K562 (cell line): ENCODE results near the gene CNPY2. TPM values are rescaled to one million over a fixed set of nuclear protein-coding genes. Genes with fewer than 3 reads are reported as not detected.

Source experiments
- ATAC-seq: fragments of 200-7000 bp; cut with Tn5 transposase; 3 replicates; pipeline ENCODE4 v1.9.1; 2020; ENCODE audit warnings: moderate library complexity
- BruUV-seq: library from RNA; stranded (reverse); fragments of 400-500 nt; replicated peaks from 2 replicates; lab custom pipeline; 2021; lab: Mats Ljungman, UMichigan
- CTCF ChIA-PET: fragments of 300-600 bp; formaldehyde crosslinking; extraction: SDS; loops from one replicate; lab custom pipeline; 2021; ENCODE audit warnings: low intra/inter-chr PET ratio; lab: Yijun Ruan, JAX
- POLR2A ChIA-PET: fragments of 300-600, 350-650 bp; sonication (Branson Sonifier 250); formaldehyde crosslinking; extraction: SDS; loops from one replicate; lab custom pipeline; 2021; ENCODE audit warnings: antibody characterized with exemption, inconsistent platforms; lab: Yijun Ruan, JAX
- DNase-seq, 4 experiments: peaks; one replicate each; pipeline versions ENCODE4 v3.0.0 to v3.0.0-alpha.2; 2011 to 2018; ENCODE audit warnings: low spot score in 3 of 4, mixed read lengths in 3 of 4; ENCODE audit errors: extremely low read depth in 1 of 4
- FAIRE-seq: peaks from 2 replicates; lab custom pipeline; 2011; peaks lifted over from hg19 to GRCh38; lab: Jason Lieb, UNC
- H2AFZ ChIP-seq: 2 replicates; pipeline ENCODE4 v1.6.0; 2011; ENCODE audit warnings: low read depth, low read length, control low read depth, inconsistent platforms
- H3K27ac ChIP-seq: fragments of 200-600 bp; 3 replicates; pipeline ENCODE4 v1.8.0; 2011; ENCODE audit warnings: low read depth, mild to moderate bottlenecking, control low read depth, inconsistent platforms, low read length, moderate library complexity, mixed read lengths; ENCODE audit errors: extremely low read depth
- H3K27me3 ChIP-seq, 2 experiments: fragments of 300-600 bp in 1 of 2; 2 replicates in 1 of 2; 3 replicates in 1 of 2; pipeline versions ENCODE4 v1.6.0 to v1.8.0; 2011; ENCODE audit warnings: inconsistent platforms in 2 of 2, low read length in 2 of 2, mild to moderate bottlenecking in 1 of 2, mixed read lengths in 1 of 2, moderate library complexity in 1 of 2; ENCODE audit not compliant: control insufficient read depth in 2 of 2, insufficient read depth in 2 of 2
- H3K36me3 ChIP-seq: fragments of 300-600 bp; 3 replicates; pipeline ENCODE4 v1.8.0; 2011; ENCODE audit warnings: mild to moderate bottlenecking, low read length, inconsistent platforms; ENCODE audit not compliant: control insufficient read depth, insufficient read depth
- H3K4me1 ChIP-seq, 2 experiments: fragments of 200-600 bp in 1 of 2; replicated peaks in 1 of 2; 2 replicates in 1 of 2; 3 replicates in 1 of 2; pipeline versions ENCODE4 v1.5.1 to v1.8.0; 2011; ENCODE audit warnings: inconsistent platforms in 2 of 2, low read length in 2 of 2, mild to moderate bottlenecking in 1 of 2, mixed read lengths in 1 of 2, moderate library complexity in 1 of 2; ENCODE audit not compliant: control insufficient read depth in 2 of 2, insufficient read depth in 2 of 2
- H3K4me2 ChIP-seq: 2 replicates; pipeline ENCODE4 v1.6.1; 2011; ENCODE audit warnings: low read length, control low read depth, inconsistent platforms, mixed read lengths; ENCODE audit not compliant: insufficient read depth
- H3K4me3 ChIP-seq: fragments of 200-600 bp; sonication (generic), shearing (Covaris generic); 2 replicates; pipeline ENCODE4 v1.5.1; 2016; ENCODE audit warnings: control low read depth, inconsistent platforms
- H3K79me2 ChIP-seq: fragments of 200-600 bp; 3 replicates; pipeline ENCODE4 v1.8.0; 2011; ENCODE audit warnings: low read length, inconsistent platforms; ENCODE audit not compliant: control insufficient read depth, insufficient read depth
- H3K9ac ChIP-seq, 2 experiments: 2 replicates each; pipeline versions ENCODE4 v1.6.0 to v1.6.1; 2011; ENCODE audit warnings: low read depth in 2 of 2, low read length in 2 of 2, control low read depth in 1 of 2, inconsistent platforms in 1 of 2, mild to moderate bottlenecking in 1 of 2, mixed read lengths in 1 of 2; ENCODE audit not compliant: insufficient read depth in 1 of 2
- H3K9me1 ChIP-seq: one replicate; pipeline ENCODE4 v1.6.0; 2011; ENCODE audit warnings: inconsistent platforms, mild to moderate bottlenecking, low read length, moderate library complexity; ENCODE audit not compliant: control insufficient read depth, insufficient read depth
- H3K9me3 ChIP-seq: replicated peaks from 2 replicates; pipeline ENCODE4 v1.5.1; 2011; ENCODE audit warnings: low read depth, low read length, inconsistent platforms; ENCODE audit not compliant: control insufficient read depth, insufficient read depth
- H4K20me1 ChIP-seq: replicated peaks from 2 replicates; pipeline ENCODE4 v1.6.1; 2011; ENCODE audit warnings: low read length, inconsistent platforms, mixed read lengths; ENCODE audit not compliant: control insufficient read depth, insufficient read depth
- ARNT ChIP-seq, 2 experiments: fragments of 450-650 bp; IDR thresholded peaks; 2 replicates each; pipeline ENCODE4 v1.6.1; 2016; ENCODE audit warnings: mild to moderate bottlenecking in 1 of 2
- BRD9 ChIP-seq: fragments of 450-650 bp; IDR thresholded peaks from 2 replicates; pipeline ENCODE4 v1.6.1; 2018; ENCODE audit warnings: low read depth; ENCODE audit not compliant: partially characterized antibody
- FOXK2 ChIP-seq, 2 experiments: fragments of 450-650 bp; IDR thresholded peaks in 1 of 2; conservative IDR thresholded peaks in 1 of 2; 2 replicates each; pipeline ENCODE4 v1.6.1; 2016; ENCODE audit warnings: low read depth in 2 of 2, mild to moderate bottlenecking in 1 of 2
- HSF4 ChIP-seq: fragments of 250-450 bp; sonication (Bioruptor Pico); IDR thresholded peaks from 2 replicates; pipeline ENCODE4 v2.1.2; 2022; ENCODE audit warnings: mild to moderate bottlenecking, moderate library complexity, borderline replicate concordance
- MTA3 ChIP-seq: fragments of 450-650 bp; formaldehyde crosslinking; IDR thresholded peaks from 2 replicates; pipeline ENCODE4 v1.6.1; 2017; ENCODE audit warnings: mild to moderate bottlenecking, borderline replicate concordance
- PHF20 ChIP-seq: fragments of 450-650 bp; IDR thresholded peaks from 2 replicates; pipeline ENCODE4 v1.6.1; 2018; ENCODE audit not compliant: partially characterized antibody
- SIN3A ChIP-seq, 2 experiments: fragments of 150-350 bp in 1 of 2; IDR thresholded peaks; 2 replicates each; pipeline ENCODE4 v1.6.1; 2011 to 2016; ENCODE audit warnings: borderline replicate concordance in 2 of 2, low read depth in 2 of 2, low read length in 2 of 2, mild to moderate bottlenecking in 2 of 2, moderate library complexity in 2 of 2; ENCODE audit not compliant: control insufficient read depth in 1 of 2
- SPI1 ChIP-seq: IDR thresholded peaks from 2 replicates; pipeline ENCODE4 v1.6.1; 2011; ENCODE audit warnings: low read depth, low read length, control low read depth, borderline replicate concordance
- TEAD4 ChIP-seq, 2 experiments: sonication (generic) in 1 of 2; formaldehyde crosslinking in 1 of 2; IDR thresholded peaks; 2 replicates each; pipeline versions ENCODE4 v1.6.1 to v1.8.0; 2012 to 2022; ENCODE audit warnings: borderline replicate concordance in 1 of 2, inconsistent platforms in 1 of 2, low read length in 1 of 2, mild to moderate bottlenecking in 1 of 2, missing genetic modification reagents in 1 of 2
- ZMIZ1 ChIP-seq, 2 experiments: fragments of 150-350 bp in 1 of 2; IDR thresholded peaks; 2 replicates each; pipeline ENCODE4 v1.6.1; 2012 to 2016; ENCODE audit warnings: low read depth in 2 of 2, low read length in 2 of 2, mild to moderate bottlenecking in 1 of 2, moderate library complexity in 1 of 2
- WGBS: fragments of 100-300 bp; shearing (Covaris generic); methylation state at CpG from one replicate; pipeline ENCODE4 v1.1.6; 2016; ENCODE audit warnings: low coverage, mixed read lengths; ENCODE audit not compliant: insufficient coverage; ENCODE audit errors: missing lambda C conversion rate; 5-methylcytosine and 5-hydroxymethylcytosine counted together
- in situ Hi-C: fragments of 300-500 bp; cut with MboI; formaldehyde crosslinking; loops from 4 replicates; pipeline ENCODE4 v1.15.0; 2018; ENCODE audit warnings: inconsistent platforms, mixed read lengths
- intact Hi-C: fragments of 100-400 bp; cut with micrococcal nuclease; formaldehyde crosslinking; loops from 2 replicates; pipeline ENCODE4 v1.14.2; 2022
- polyA plus RNA-seq, 8 experiments: library from polyadenylated mRNA; depleted of rRNA in 4 of 8; stranded (reverse) in 5 of 8; unstranded in 3 of 8; fragments of >200 nt; fragmentation: Nextera tagmentation in 2 of 8; fragmentation: Illumina TruSeq in 1 of 8; extraction: Ambion mirVana in 2 of 8; extraction: Trizol in 1 of 8; gene quantifications; 2 replicates each; pipeline versions ENCODE4 v1.2.1 to v1.2.3, GENCODE V29; 2011 to 2014; ENCODE audit warnings: inconsistent platforms in 1 of 8, missing spikeins in 1 of 8
- total RNA-seq, 7 experiments: library from RNA; depleted of rRNA in 6 of 7; stranded (reverse); fragments of >200 nt in 6 of 7; fragmentation: Illumina TruSeq in 2 of 7; extraction: Trizol in 2 of 7; gene quantifications; 2 replicates each; pipeline versions ENCODE4 v1.2.1 to v1.2.3, GENCODE V29; 2011 to 2021; ENCODE audit warnings: low replicate concordance in 1 of 7
- TF ChIP-seq, protein P1 (sequence below): conservative IDR thresholded peaks from 2 replicates; pipeline ENCODE4 v1.6.1; 2011; ENCODE audit warnings: low read depth, mild to moderate bottlenecking, low read length; ENCODE audit not compliant: control insufficient read depth
- TF ChIP-seq, protein P2 (sequence below), 2 experiments: IDR thresholded peaks; 2 replicates each; pipeline ENCODE4 v1.6.1; 2011; ENCODE audit warnings: borderline replicate concordance in 1 of 2, control low read depth in 1 of 2, low read depth in 1 of 2, low read length in 1 of 2, mild to moderate bottlenecking in 1 of 2, mixed read lengths in 1 of 2, moderate library complexity in 1 of 2; ENCODE audit not compliant: insufficient read depth in 1 of 2, insufficient read length in 1 of 2, poor library complexity in 1 of 2, severe bottlenecking in 1 of 2; ENCODE audit errors: extremely low read depth in 1 of 2

Gene CNPY2
- total and polyA plus RNA-seq, 9 of the 15 experiments (the other 6 are each of a cell fraction or from before 2014, with no cell fraction given): 33.8 to 190 (median 138) TPM

- peaks cover 27% of the 10 kb centered on the region for H3K79me2 ChIP-seq
- CTCF ChIA-PET: no interaction called here
- H3K9me3 ChIP-seq: no peaks in the 10 kb centered on the region
- in situ Hi-C loops: no loop called here
- H3K36me3 ChIP-seq: peaks cover 13% of the 10 kb centered on the region; the same call in 2 of the 3 replicates
- POLR2A ChIA-PET: interaction anchor here (0.6 to 19.4 kb wide), 21 partner anchors 9 to 277 kb away, joined by 3 to 274 read pairs (median 4); partner anchors contain the start of genes IL23A, PAN2 and TIMELESS
- H3K9ac ChIP-seq: peak within 1 kb of the TSS; percentile 77 to 92
- peak within 1 kb of the TSS; percentile 76 for H3K27ac ChIP-seq
- peak within 1 kb of the TSS; percentile 88 for H3K4me2 ChIP-seq
- no peaks in the 10 kb centered on the region for H3K27me3 ChIP-seq
- FAIRE-seq: peak; percentile 99
- peak within 1 kb of the TSS; percentile 90 for H2AFZ ChIP-seq
- H3K4me3 ChIP-seq: peak within 1 kb of the TSS; percentile 64
- intact Hi-C loops: loop anchor here (1.0 to 10.0 kb wide), 3 partner anchors 26 to 275 kb away; partner anchors contain the start of genes BAZ2A and SPRYD4
- no peaks in the 10 kb centered on the region for H4K20me1 ChIP-seq
- peak; percentile 98 for ATAC-seq
- H3K9me1 ChIP-seq: no peaks in the 10 kb centered on the region
- under 1% methylated on average over 48 of the region's 54 CpGs for WGBS
- peak; percentile 94 to 100 (median 96) for DNase-seq
- peaks cover 13 to 15% of the 10 kb centered on the region in 2 experiments for H3K4me1 ChIP-seq
- BruUV-seq: no TSS peak
- TF ChIP-seq FOXK2 (conservative IDR thresholded peaks at IDR 0.05 in 1 of 2, IDR thresholded peaks at IDR 0.05 in 1 of 2; ENCODE audit: low read depth in 2 of 2) (peak; percentile 68 to 90), HSF4 (CRISPR knock-in tag) (no peak), MTA3 (peak; percentile 58; the same call in 1 of the 2 replicates), TEAD4 (IDR thresholded peaks at IDR 0.05; ENCODE audit: low read length) (peak; percentile 33), TEAD4 (CRISPR knock-in tag; IDR thresholded peaks at IDR 0.05; ENCODE audit: borderline replicate concordance) (no peak), SIN3A (IDR thresholded peaks at IDR 0.05; ENCODE audit: borderline replicate concordance in 2 of 2, control insufficient read depth in 1 of 2, low read depth in 2 of 2, low read length in 2 of 2) (peak; percentile 77 to 97; a peak in 3 of 4 replicates), BRD9 (no peak), ARNT (IDR thresholded peaks at IDR 0.05) (no peak), SPI1 (peak; percentile 77), ZMIZ1 (IDR thresholded peaks at IDR 0.05; ENCODE audit: low read depth in 2 of 2, low read length in 2 of 2) (peak in 1 of 2 experiments; percentile 77; a peak in 2 of 4 replicates), PHF20 (no peak)
- TF ChIP-seq, protein P1, sequence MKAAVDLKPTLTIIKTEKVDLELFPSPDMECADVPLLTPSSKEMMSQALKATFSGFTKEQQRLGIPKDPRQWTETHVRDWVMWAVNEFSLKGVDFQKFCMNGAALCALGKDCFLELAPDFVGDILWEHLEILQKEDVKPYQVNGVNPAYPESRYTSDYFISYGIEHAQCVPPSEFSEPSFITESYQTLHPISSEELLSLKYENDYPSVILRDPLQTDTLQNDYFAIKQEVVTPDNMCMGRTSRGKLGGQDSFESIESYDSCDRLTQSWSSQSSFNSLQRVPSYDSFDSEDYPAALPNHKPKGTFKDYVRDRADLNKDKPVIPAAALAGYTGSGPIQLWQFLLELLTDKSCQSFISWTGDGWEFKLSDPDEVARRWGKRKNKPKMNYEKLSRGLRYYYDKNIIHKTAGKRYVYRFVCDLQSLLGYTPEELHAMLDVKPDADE: peak; percentile 61
- TF ChIP-seq, protein P2, sequence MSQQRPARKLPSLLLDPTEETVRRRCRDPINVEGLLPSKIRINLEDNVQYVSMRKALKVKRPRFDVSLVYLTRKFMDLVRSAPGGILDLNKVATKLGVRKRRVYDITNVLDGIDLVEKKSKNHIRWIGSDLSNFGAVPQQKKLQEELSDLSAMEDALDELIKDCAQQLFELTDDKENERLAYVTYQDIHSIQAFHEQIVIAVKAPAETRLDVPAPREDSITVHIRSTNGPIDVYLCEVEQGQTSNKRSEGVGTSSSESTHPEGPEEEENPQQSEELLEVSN (IDR thresholded peaks at IDR 0.05; ENCODE audit: borderline replicate concordance in 1 of 2, extremely low read depth in 1 of 2, insufficient read depth in 1 of 2, insufficient read length in 1 of 2, low read depth in 1 of 2, low read length in 1 of 2, poor library complexity in 1 of 2, severe bottlenecking in 1 of 2): peak; percentile 39 to 88
Observed at GRCh38 chr12:56359851-56360767, 44.3 kb upstream of the CNPY2 start, which contains the start of gene STAT2. Gene STAT2, minus strand, starts transcription at chr12:56360107. Its CDS starts 3,536 bp downstream, at chr12:56356571.
